ENCODE results near the gene SUSD3. TPM values are rescaled to one million over a fixed set of nuclear protein-coding genes. Genes with fewer than 3 reads are reported as not detected.

Gene SUSD3
- total RNA-seq, 2 donors from 2014 or later = 1.6 to 11.8 TPM

DNA sequence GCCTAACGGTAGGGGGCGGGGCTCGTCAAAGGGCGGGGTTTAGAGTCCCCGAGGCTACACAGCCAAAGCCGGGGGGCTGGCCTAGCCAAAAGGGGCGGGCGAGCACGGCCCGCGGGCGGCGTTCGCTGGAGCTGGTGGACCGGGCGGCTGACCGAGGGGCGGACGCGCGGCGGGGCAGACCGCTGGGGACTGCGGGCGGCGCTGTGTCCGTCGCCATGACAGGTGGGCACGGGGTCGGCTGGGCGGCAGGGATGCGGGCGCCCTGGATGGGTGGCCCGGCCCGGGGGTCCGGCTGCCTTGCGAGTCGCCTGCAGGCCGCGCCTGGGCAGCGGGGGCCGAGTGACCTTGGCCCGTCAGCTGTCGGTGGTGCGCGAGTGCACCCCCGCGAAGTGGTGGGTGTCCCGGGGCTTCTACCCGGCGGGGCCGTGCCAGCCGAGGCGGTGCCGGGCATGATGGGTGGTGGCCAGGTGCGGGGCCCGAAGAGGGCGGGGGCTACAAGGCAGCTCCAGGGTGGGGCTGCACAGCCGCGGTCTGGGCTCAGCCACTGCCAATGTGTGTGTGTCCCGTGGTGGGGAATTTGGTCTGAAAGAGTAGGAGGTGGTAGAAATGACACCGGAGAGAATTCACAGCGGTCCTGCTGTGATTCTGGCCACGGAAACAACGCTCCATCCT, 37.8 kb downstream of the SUSD3 start, which contains the start of gene CARD19:
Gene CARD19, plus strand, starts transcription at position 87 of the 672 bp plus-strand sequence. Its CDS starts 129 bp downstream, at position 216.
- Histone ChIP-seq H3K36me3 (no peaks in the 10 kb centered on the region), H3K4me3 (peak within 1 kb of the TSS; percentile 76 to 96), H3K9me3 (peaks cover 0 to 5% of the 10 kb centered on the region in 2 donors), H3K27me3 (no peaks in the 10 kb centered on the region), H3K27ac (peak within 1 kb of the TSS; percentile 96 to 98), H3K4me1 (peaks cover 0 to 62% of the 10 kb centered on the region in 2 donors)
- DNase-seq (ENCODE audit: low spot score) = peak; percentile 71
- TF ChIP-seq, protein P1, sequence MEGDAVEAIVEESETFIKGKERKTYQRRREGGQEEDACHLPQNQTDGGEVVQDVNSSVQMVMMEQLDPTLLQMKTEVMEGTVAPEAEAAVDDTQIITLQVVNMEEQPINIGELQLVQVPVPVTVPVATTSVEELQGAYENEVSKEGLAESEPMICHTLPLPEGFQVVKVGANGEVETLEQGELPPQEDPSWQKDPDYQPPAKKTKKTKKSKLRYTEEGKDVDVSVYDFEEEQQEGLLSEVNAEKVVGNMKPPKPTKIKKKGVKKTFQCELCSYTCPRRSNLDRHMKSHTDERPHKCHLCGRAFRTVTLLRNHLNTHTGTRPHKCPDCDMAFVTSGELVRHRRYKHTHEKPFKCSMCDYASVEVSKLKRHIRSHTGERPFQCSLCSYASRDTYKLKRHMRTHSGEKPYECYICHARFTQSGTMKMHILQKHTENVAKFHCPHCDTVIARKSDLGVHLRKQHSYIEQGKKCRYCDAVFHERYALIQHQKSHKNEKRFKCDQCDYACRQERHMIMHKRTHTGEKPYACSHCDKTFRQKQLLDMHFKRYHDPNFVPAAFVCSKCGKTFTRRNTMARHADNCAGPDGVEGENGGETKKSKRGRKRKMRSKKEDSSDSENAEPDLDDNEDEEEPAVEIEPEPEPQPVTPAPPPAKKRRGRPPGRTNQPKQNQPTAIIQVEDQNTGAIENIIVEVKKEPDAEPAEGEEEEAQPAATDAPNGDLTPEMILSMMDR (IDR thresholded peaks at IDR 0.05) = no peak

DNA sequence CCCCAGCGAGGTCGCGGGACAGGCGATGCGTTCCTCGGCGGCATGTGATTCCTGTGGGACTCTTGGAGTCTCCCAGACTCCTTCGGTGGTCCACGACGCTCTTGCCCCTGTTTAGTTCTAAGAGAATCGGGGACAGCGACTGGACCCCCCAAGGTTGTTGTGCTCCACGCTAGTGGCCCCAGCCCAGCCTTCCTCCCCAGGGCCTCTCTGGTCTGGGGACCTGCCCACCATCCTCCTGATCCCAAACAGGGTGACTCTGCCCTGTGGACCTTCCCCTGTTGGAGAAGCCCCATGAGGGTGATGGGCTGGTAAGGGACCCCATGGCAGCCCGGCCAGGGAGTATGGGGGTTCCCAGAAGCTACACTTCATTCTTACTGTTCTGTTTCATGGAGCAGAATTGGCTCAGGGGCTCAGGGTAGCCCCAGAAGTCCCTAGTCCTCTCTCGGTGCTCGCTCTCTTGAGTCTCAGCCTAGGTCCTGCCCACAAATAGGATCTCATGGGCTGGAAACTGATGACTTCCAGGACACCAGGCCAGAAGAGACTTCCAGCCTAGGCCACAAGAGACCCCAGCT, 38.4 kb downstream of the SUSD3 start:
- Histone ChIP-seq H3K27me3 (no peaks in the 10 kb centered on the region), H3K4me1 (peaks cover 0 to 62% of the 10 kb centered on the region in 2 donors), H3K36me3 (no peaks in the 10 kb centered on the region), H3K4me3 (peak overlapping the region; percentile 76 to 96), H3K27ac (peak overlapping the region; percentile 82 to 96), H3K9me3 (no peaks in the 10 kb centered on the region)
- no peak for DNase-seq (ENCODE audit: low spot score)
- TF ChIP-seq, protein P1 (IDR thresholded peaks at IDR 0.05) = no peak

DNA sequence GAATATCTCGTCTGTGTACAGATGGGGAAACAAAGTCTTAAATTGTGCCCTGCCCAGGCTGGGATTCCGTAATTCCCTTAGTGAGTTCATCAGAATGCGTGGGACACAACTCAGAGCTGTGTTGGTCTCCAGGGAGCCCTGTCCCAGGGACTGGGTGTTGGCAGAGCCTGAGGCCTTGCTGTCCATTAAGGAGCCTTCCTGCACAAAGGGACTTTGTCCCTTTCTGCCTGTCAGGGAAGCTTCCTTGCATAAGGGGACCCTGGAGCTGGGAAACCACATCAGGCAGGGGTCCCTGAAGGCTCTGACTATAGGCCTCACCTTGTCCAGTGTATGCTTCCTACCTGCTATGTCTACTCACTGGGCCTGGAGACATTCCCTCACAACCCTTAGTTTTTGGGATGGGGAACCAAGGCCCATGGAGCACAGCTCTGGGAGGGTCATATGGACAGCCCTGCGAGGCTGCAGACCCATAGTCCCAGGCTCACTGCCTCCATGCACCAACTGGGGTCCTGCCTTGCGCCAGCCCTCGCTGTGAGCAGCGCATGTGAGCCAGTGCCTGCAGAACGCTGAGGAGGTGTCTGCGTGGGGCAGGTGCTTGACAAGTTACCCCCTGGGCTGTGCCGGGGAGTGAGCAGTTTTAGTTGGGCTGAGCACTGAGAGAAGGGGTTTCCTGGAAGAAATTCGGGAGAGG, 39.2 kb downstream of the SUSD3 start:
- Histone ChIP-seq H3K9me3 (no peaks in the 10 kb centered on the region), H3K36me3 (no peaks in the 10 kb centered on the region), H3K4me1 (peaks cover 0 to 58% of the 10 kb centered on the region in 2 donors), H3K4me3 (peak overlapping the region in 1 of 2 donors; percentile 76), H3K27me3 (no peaks in the 10 kb centered on the region), H3K27ac (peak overlapping the region; percentile 82 to 96)
- no peak for DNase-seq (ENCODE audit: low spot score)
- TF ChIP-seq, protein P1 (IDR thresholded peaks at IDR 0.05) = no peak

- Histone ChIP-seq H3K4me1 (peaks cover 0 to 51% of the 10 kb centered on the region in 2 donors), H3K36me3 (no peaks in the 10 kb centered on the region), H3K27ac (peak overlapping the region; percentile 82 to 96), H3K4me3 (no peak overlapping the region), H3K27me3 (no peaks in the 10 kb centered on the region), H3K9me3 (no peaks in the 10 kb centered on the region)
- TF ChIP-seq, protein P1 (IDR thresholded peaks at IDR 0.05) = no peak
- peak; percentile 93 for DNase-seq (ENCODE audit: low spot score)
These were observed 39.9 kb downstream of the SUSD3 start for GRCh38 chr9:93098236-93098946.

- Histone ChIP-seq H3K27me3 (no peaks in the 10 kb centered on the region), H3K36me3 (no peaks in the 10 kb centered on the region), H3K27ac (peak overlapping the region in 1 of 2 donors; percentile 82), H3K4me3 (no peak overlapping the region), H3K9me3 (no peaks in the 10 kb centered on the region), H3K4me1 (peaks cover 0 to 39% of the 10 kb centered on the region in 2 donors)
- no peak for DNase-seq (ENCODE audit: low spot score)
- TF ChIP-seq, protein P1 (IDR thresholded peaks at IDR 0.05) = no peak
These were observed 41.2 kb downstream of the SUSD3 start for GRCh38 chr9:93099551-93100275.
